ENCODE data around the gene LRRC8D.
A peak's percentile ranks its signal among the peaks of the same experiment; 100 is the strongest.

Gene LRRC8D

GRCh38 chr1:89837510-89837909 lies 16.7 kb downstream of the LRRC8D start:
- H3K36me3 ChIP-seq (ENCODE audit: insufficient read depth, low read length) = no peaks in the 10 kb centered on the region
- peaks cover 98% of the 10 kb centered on the region for H3K79me2 ChIP-seq (ENCODE audit: insufficient read depth, low read length)
- no peak overlapping the region for H3K4me2 ChIP-seq (ENCODE audit: low read depth, low read length, poor library complexity, severe bottlenecking)
- H3K9me3 ChIP-seq (ENCODE audit: insufficient read depth, low read depth, low read length) = no peaks in the 10 kb centered on the region
- H2AFZ ChIP-seq (ENCODE audit: low read length) = no peak overlapping the region
- H3K4me1 ChIP-seq (ENCODE audit: insufficient read depth, low read length, poor library complexity, severe bottlenecking) = peaks cover 75% of the 10 kb centered on the region
- no peak overlapping the region for H3K4me3 ChIP-seq (ENCODE audit: low read length, poor library complexity, severe bottlenecking)
- no peak overlapping the region for H3K9ac ChIP-seq (ENCODE audit: low read depth, low read length, poor library complexity, severe bottlenecking)
- no peaks in the 10 kb centered on the region for H3K27me3 ChIP-seq (ENCODE audit: insufficient read depth, low read length, poor library complexity, severe bottlenecking)
- no peaks in the 10 kb centered on the region for H3F3A ChIP-seq (ENCODE audit: low read depth)
- H3K9me2 ChIP-seq (replicated peaks; ENCODE audit: low read depth, low read length) = no peaks in the 10 kb centered on the region
- TF ChIP-seq CTCF (conservative IDR thresholded peaks at IDR 0.05; ENCODE audit: low read length) (no peak), EZH2phosphoT487 (IDR thresholded peaks at IDR 0.05; ENCODE audit: borderline replicate concordance) (no peak)
- peaks cover 62% of the 10 kb centered on the region for H4K20me1 ChIP-seq (ENCODE audit: insufficient read depth, low read length, poor library complexity, severe bottlenecking)

- Histone ChIP-seq H3F3A (ENCODE audit: low read depth) (no peaks in the 10 kb centered on the region), H2AFZ (ENCODE audit: low read length) (no peak overlapping the region), H3K79me2 (ENCODE audit: insufficient read depth, low read length) (peaks cover 89% of the 10 kb centered on the region), H3K9me3 (ENCODE audit: insufficient read depth, low read depth, low read length) (no peaks in the 10 kb centered on the region), H3K9me2 (replicated peaks; ENCODE audit: low read depth, low read length) (no peaks in the 10 kb centered on the region), H3K4me1 (ENCODE audit: insufficient read depth, low read length, poor library complexity, severe bottlenecking) (peaks cover 68% of the 10 kb centered on the region), H3K9ac (ENCODE audit: low read depth, low read length, poor library complexity, severe bottlenecking) (peak overlapping the region; percentile 14), H3K36me3 (ENCODE audit: insufficient read depth, low read length) (no peaks in the 10 kb centered on the region), H4K20me1 (ENCODE audit: insufficient read depth, low read length, poor library complexity, severe bottlenecking) (peaks cover 43% of the 10 kb centered on the region), H3K4me2 (ENCODE audit: low read depth, low read length, poor library complexity, severe bottlenecking) (peak overlapping the region; percentile 3), H3K4me3 (ENCODE audit: low read length, poor library complexity, severe bottlenecking) (no peak overlapping the region), H3K27me3 (ENCODE audit: insufficient read depth, low read length, poor library complexity, severe bottlenecking) (no peaks in the 10 kb centered on the region)
- TF ChIP-seq CTCF (conservative IDR thresholded peaks at IDR 0.05; ENCODE audit: low read length) (no peak), EZH2phosphoT487 (IDR thresholded peaks at IDR 0.05; ENCODE audit: borderline replicate concordance) (no peak)
These were observed 18.7 kb downstream of the LRRC8D start for GRCh38 chr1:89839516-89839915.

GRCh38 chr1:89841507-89841906 lies 20.7 kb downstream of the LRRC8D start:
- Histone ChIP-seq H3K79me2 (ENCODE audit: insufficient read depth, low read length) (peaks cover 90% of the 10 kb centered on the region), H3K4me2 (ENCODE audit: low read depth, low read length, poor library complexity, severe bottlenecking) (no peak overlapping the region), H2AFZ (ENCODE audit: low read length) (no peak overlapping the region), H3K27me3 (ENCODE audit: insufficient read depth, low read length, poor library complexity, severe bottlenecking) (no peaks in the 10 kb centered on the region), H3F3A (ENCODE audit: low read depth) (no peaks in the 10 kb centered on the region), H3K9me3 (ENCODE audit: insufficient read depth, low read depth, low read length) (no peaks in the 10 kb centered on the region), H3K4me3 (ENCODE audit: low read length, poor library complexity, severe bottlenecking) (no peak overlapping the region), H3K9ac (ENCODE audit: low read depth, low read length, poor library complexity, severe bottlenecking) (no peak overlapping the region), H3K4me1 (ENCODE audit: insufficient read depth, low read length, poor library complexity, severe bottlenecking) (peaks cover 60% of the 10 kb centered on the region), H3K36me3 (ENCODE audit: insufficient read depth, low read length) (no peaks in the 10 kb centered on the region), H3K9me2 (replicated peaks; ENCODE audit: low read depth, low read length) (no peaks in the 10 kb centered on the region), H4K20me1 (ENCODE audit: insufficient read depth, low read length, poor library complexity, severe bottlenecking) (peaks cover 28% of the 10 kb centered on the region)
- TF ChIP-seq EZH2phosphoT487 (IDR thresholded peaks at IDR 0.05; ENCODE audit: borderline replicate concordance) = no peak

- H3K9me3 ChIP-seq (ENCODE audit: insufficient read depth, low read depth, low read length) = no peaks in the 10 kb centered on the region
- peak overlapping the region; percentile 84 for H3K4me2 ChIP-seq (ENCODE audit: low read depth, low read length, poor library complexity, severe bottlenecking)
- peaks cover 61% of the 10 kb centered on the region for H3K4me1 ChIP-seq (ENCODE audit: insufficient read depth, low read length, poor library complexity, severe bottlenecking)
- no peaks in the 10 kb centered on the region for H3K27me3 ChIP-seq (ENCODE audit: insufficient read depth, low read length, poor library complexity, severe bottlenecking)
- peaks cover 22% of the 10 kb centered on the region for H4K20me1 ChIP-seq (ENCODE audit: insufficient read depth, low read length, poor library complexity, severe bottlenecking)
- H3F3A ChIP-seq (ENCODE audit: low read depth) = no peaks in the 10 kb centered on the region
- H3K79me2 ChIP-seq (ENCODE audit: insufficient read depth, low read length) = peaks cover 90% of the 10 kb centered on the region
- no peak for TF ChIP-seq CTCF (conservative IDR thresholded peaks at IDR 0.05; ENCODE audit: low read length)
- H3K9ac ChIP-seq (ENCODE audit: low read depth, low read length, poor library complexity, severe bottlenecking) = peak overlapping the region; percentile 75
- H2AFZ ChIP-seq (ENCODE audit: low read length) = peak overlapping the region; percentile 59; the same call in 1 of the 2 replicates
- H3K36me3 ChIP-seq (ENCODE audit: insufficient read depth, low read length) = peaks cover 2% of the 10 kb centered on the region; the same call in 1 of the 2 replicates
- H3K4me3 ChIP-seq (ENCODE audit: low read length, poor library complexity, severe bottlenecking) = peak overlapping the region; percentile 73
- no peaks in the 10 kb centered on the region for H3K9me2 ChIP-seq (replicated peaks; ENCODE audit: low read depth, low read length)
These were observed 21.9 kb downstream of the LRRC8D start for GRCh38 chr1:89842567-89843272.
